ENCODE results near the gene KCNT2.

The KCNT2 gene

GRCh38 chr1:196501760-196502428 lies 106.3 kb downstream of the KCNT2 start:
- Histone ChIP-seq H3K27ac (no peak overlapping the region), H3K36me3 (no peaks in the 10 kb centered on the region), H3K9ac (no peak overlapping the region), H3K9me3 (replicated peaks in 1 of 11) (no peaks in the 10 kb centered on the region), H4K20me1 (no peaks in the 10 kb centered on the region), H3K4me2 (no peak overlapping the region), H3K4me3 (no peak overlapping the region), H3K27me3 (no peaks in the 10 kb centered on the region), H3K4me1 (no peaks in the 10 kb centered on the region)
- TF ChIP-seq Cebpa-rat (IDR thresholded peaks at IDR 0.05) = no peak

GRCh38 chr1:196497817-196498216 lies 110.4 kb downstream of the KCNT2 start:
- no peaks in the 10 kb centered on the region for H3K9me3 ChIP-seq (replicated peaks in 1 of 11)

GRCh38 chr1:196494766-196495165 lies 113.5 kb downstream of the KCNT2 start:
- H4K20me1 ChIP-seq = no peaks in the 10 kb centered on the region
- H3K27ac ChIP-seq = no peak overlapping the region
- TF ChIP-seq Cebpa-rat (IDR thresholded peaks at IDR 0.05) = no peak
- H3K9ac ChIP-seq = no peak overlapping the region
- H3K9me3 ChIP-seq (replicated peaks in 1 of 11) = no peaks in the 10 kb centered on the region
- H3K36me3 ChIP-seq = no peaks in the 10 kb centered on the region
- H3K4me2 ChIP-seq = no peak overlapping the region
- H3K4me1 ChIP-seq = no peaks in the 10 kb centered on the region
- H3K4me3 ChIP-seq = no peak overlapping the region
- no peaks in the 10 kb centered on the region for H3K27me3 ChIP-seq

More at GRCh38 chr1:196497817-196498216, 110.4 kb downstream of the KCNT2 start:
- Histone ChIP-seq H3K9ac (no peak overlapping the region), H3K27me3 (no peaks in the 10 kb centered on the region), H4K20me1 (no peaks in the 10 kb centered on the region), H3K36me3 (no peaks in the 10 kb centered on the region), H3K27ac (no peak overlapping the region), H3K4me3 (no peak overlapping the region), H3K4me1 (no peaks in the 10 kb centered on the region), H3K4me2 (no peak overlapping the region)
- no peak for TF ChIP-seq Cebpa-rat (IDR thresholded peaks at IDR 0.05)

- H3K4me1 ChIP-seq = no peaks in the 10 kb centered on the region
- H3K4me2 ChIP-seq = no peak overlapping the region
- no peaks in the 10 kb centered on the region for H3K9me3 ChIP-seq (replicated peaks in 1 of 11)
- TF ChIP-seq Cebpa-rat (IDR thresholded peaks at IDR 0.05) = no peak
- H3K27me3 ChIP-seq = no peaks in the 10 kb centered on the region
- H4K20me1 ChIP-seq = no peaks in the 10 kb centered on the region
- H3K9ac ChIP-seq = no peak overlapping the region
- no peak overlapping the region for H3K4me3 ChIP-seq
- H3K36me3 ChIP-seq = no peaks in the 10 kb centered on the region
- H3K27ac ChIP-seq = no peak overlapping the region
Measured at GRCh38 chr1:196493881-196494280, 114.4 kb downstream of the KCNT2 start.

- no peak overlapping the region for H3K4me3 ChIP-seq
- no peaks in the 10 kb centered on the region for H3K27me3 ChIP-seq
- H3K36me3 ChIP-seq = no peaks in the 10 kb centered on the region
- H3K4me2 ChIP-seq = no peak overlapping the region
- no peak for TF ChIP-seq Cebpa-rat (IDR thresholded peaks at IDR 0.05)
- no peaks in the 10 kb centered on the region for H3K9me3 ChIP-seq (replicated peaks in 1 of 11)
- H3K4me1 ChIP-seq = no peaks in the 10 kb centered on the region
- no peaks in the 10 kb centered on the region for H4K20me1 ChIP-seq
- H3K9ac ChIP-seq = no peak overlapping the region
- H3K27ac ChIP-seq = no peak overlapping the region
Measured at GRCh38 chr1:196488579-196488978, 119.7 kb downstream of the KCNT2 start.

GRCh38 chr1:196486346-196486745 lies 121.9 kb downstream of the KCNT2 start:
- no peak overlapping the region for H3K27ac ChIP-seq
- H3K36me3 ChIP-seq = no peaks in the 10 kb centered on the region
- no peak for TF ChIP-seq Cebpa-rat (IDR thresholded peaks at IDR 0.05)

DNA sequence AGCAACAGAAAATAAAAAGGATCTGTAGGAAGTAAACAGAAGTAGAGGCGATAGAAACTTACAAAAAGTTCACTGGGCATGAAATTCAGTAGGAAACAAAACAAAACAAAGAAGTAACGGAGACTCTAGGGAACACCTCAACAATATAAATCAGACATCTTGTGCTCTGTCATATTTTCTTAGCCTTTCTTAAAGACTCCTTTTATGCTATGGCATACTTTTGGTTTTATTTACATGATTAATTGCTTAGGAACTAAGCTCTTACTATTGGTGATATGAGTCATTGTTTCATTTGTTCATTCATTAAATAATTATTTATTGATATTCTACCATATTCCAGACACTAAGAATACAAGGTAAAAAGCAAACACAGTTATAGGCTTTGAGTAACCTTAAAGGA lies 126.6 kb downstream of the KCNT2 start:
- H3K4me2 ChIP-seq = no peak overlapping the region
- no peak for TF ChIP-seq Cebpa-rat (IDR thresholded peaks at IDR 0.05)

More at GRCh38 chr1:196486346-196486745, 121.9 kb downstream of the KCNT2 start:
- Histone ChIP-seq H3K4me3 (no peak overlapping the region), H3K27me3 (no peaks in the 10 kb centered on the region), H4K20me1 (no peaks in the 10 kb centered on the region), H3K4me2 (no peak overlapping the region), H3K4me1 (no peaks in the 10 kb centered on the region), H3K9me3 (replicated peaks in 1 of 11) (no peaks in the 10 kb centered on the region), H3K9ac (no peak overlapping the region)

GRCh38 chr1:196477262-196477661 lies 131.0 kb downstream of the KCNT2 start:
- Histone ChIP-seq H3K27me3 (no peaks in the 10 kb centered on the region), H3K36me3 (no peaks in the 10 kb centered on the region), H3K4me1 (no peaks in the 10 kb centered on the region), H3K27ac (no peak overlapping the region), H3K9ac (no peak overlapping the region), H3K9me3 (replicated peaks in 1 of 11) (no peaks in the 10 kb centered on the region), H3K4me3 (no peak overlapping the region), H4K20me1 (no peaks in the 10 kb centered on the region), H3K4me2 (no peak overlapping the region)
- TF ChIP-seq Cebpa-rat (IDR thresholded peaks at IDR 0.05) = no peak

More for the DNA sequence above, 126.6 kb downstream of the KCNT2 start:
- no peaks in the 10 kb centered on the region for H4K20me1 ChIP-seq
- H3K36me3 ChIP-seq = no peaks in the 10 kb centered on the region
- no peak overlapping the region for H3K9ac ChIP-seq
- H3K27me3 ChIP-seq = no peaks in the 10 kb centered on the region
- no peaks in the 10 kb centered on the region for H3K4me1 ChIP-seq
- no peak overlapping the region for H3K4me3 ChIP-seq
- H3K9me3 ChIP-seq (replicated peaks in 1 of 11) = no peaks in the 10 kb centered on the region
- no peak overlapping the region for H3K27ac ChIP-seq

- no peak overlapping the region for H3K4me3 ChIP-seq
- H3K36me3 ChIP-seq = no peaks in the 10 kb centered on the region
- H3K9ac ChIP-seq = no peak overlapping the region
- no peaks in the 10 kb centered on the region for H3K9me3 ChIP-seq (replicated peaks in 1 of 11)
- H3K27me3 ChIP-seq = no peaks in the 10 kb centered on the region
- no peak overlapping the region for H3K4me2 ChIP-seq
- H3K4me1 ChIP-seq = no peaks in the 10 kb centered on the region
- H3K27ac ChIP-seq = no peak overlapping the region
- no peak for TF ChIP-seq Cebpa-rat (IDR thresholded peaks at IDR 0.05)
- H4K20me1 ChIP-seq = no peaks in the 10 kb centered on the region
Measured at GRCh38 chr1:196467230-196467925, 140.9 kb downstream of the KCNT2 start.

DNA sequence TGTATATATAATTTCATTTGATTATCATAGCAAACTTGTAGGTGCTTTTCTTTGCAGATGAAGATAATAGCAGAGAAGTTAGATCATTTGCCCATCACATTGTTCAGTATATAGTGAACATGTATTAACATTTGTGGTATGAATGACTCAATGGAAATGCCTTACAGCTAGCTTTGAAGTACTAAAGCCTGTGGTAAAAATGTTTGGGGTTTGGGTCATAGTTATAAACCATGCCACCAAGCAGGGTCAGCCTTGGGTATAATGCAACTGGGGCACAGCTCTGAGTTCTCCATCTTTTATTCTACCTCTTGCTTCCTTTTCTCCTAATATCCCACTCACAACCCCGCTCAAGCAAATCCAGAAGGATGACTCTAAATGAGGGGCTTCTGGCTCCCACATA lies 141.6 kb downstream of the KCNT2 start:
- H3K4me3 ChIP-seq = no peak overlapping the region
- H3K27ac ChIP-seq = no peak overlapping the region
- no peaks in the 10 kb centered on the region for H3K36me3 ChIP-seq
- no peak overlapping the region for H3K4me2 ChIP-seq
- H3K4me1 ChIP-seq = no peaks in the 10 kb centered on the region
- no peaks in the 10 kb centered on the region for H3K27me3 ChIP-seq
- H4K20me1 ChIP-seq = no peaks in the 10 kb centered on the region
- no peaks in the 10 kb centered on the region for H3K9me3 ChIP-seq (replicated peaks in 1 of 11)
- H3K9ac ChIP-seq = no peak overlapping the region
- no peak for TF ChIP-seq Cebpa-rat (IDR thresholded peaks at IDR 0.05)
